NCI-H2227 treated with DMSO at 0.1 percent for 48 hours (cell line): ENCODE results near the gene TOE1.
"Not testable (repeated sequence)": the region's sequence is repeated elsewhere in the genome, so short reads cannot be mapped to it uniquely, and the experiment has no call there.

Experiments used
- DNase-seq: peaks from one replicate; lab custom pipeline; 2025; lab: John Stamatoyannopoulos, UW

TOE1 gene

DNA sequence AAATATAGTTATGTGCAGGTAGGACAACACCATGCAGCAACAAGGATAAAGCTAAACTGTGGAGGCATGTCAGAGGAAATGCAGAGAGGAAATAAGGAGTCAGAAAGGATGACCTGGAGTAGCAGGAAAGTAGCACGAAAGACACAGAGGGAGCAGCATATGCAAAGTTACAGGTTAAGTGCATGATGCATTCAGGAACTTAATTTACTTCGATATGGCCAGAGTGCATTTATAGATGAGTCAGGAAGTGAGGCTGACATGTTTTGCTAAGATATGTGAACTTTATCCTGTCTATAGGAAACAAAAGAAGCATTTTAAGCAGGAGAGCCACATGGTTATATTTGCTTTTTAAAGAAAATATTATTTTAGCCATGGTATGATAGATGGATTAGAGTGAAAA lies 15.7 kb downstream of the TOE1 start:
- no peak for DNase-seq

DNA sequence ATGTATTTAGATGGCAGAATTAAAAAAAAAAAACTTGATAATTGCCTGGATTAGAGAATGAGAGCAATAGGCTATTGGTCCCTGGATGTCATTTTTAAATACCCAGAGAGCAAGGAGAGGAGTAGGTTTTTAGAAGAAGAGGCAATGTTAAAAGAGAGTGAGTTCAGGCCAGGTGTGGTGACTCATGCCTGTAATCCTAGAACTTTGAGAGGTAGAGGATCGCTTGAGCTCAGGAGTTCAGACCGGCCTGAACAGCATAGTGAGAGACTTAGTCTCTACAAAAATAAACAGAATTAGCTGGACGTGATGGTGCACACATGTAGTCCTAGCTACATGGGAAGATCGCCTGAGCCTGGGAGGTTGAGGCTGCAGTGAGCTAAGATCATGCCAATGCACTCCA lies 16.2 kb downstream of the TOE1 start:
- DNase-seq, result no peak

DNA sequence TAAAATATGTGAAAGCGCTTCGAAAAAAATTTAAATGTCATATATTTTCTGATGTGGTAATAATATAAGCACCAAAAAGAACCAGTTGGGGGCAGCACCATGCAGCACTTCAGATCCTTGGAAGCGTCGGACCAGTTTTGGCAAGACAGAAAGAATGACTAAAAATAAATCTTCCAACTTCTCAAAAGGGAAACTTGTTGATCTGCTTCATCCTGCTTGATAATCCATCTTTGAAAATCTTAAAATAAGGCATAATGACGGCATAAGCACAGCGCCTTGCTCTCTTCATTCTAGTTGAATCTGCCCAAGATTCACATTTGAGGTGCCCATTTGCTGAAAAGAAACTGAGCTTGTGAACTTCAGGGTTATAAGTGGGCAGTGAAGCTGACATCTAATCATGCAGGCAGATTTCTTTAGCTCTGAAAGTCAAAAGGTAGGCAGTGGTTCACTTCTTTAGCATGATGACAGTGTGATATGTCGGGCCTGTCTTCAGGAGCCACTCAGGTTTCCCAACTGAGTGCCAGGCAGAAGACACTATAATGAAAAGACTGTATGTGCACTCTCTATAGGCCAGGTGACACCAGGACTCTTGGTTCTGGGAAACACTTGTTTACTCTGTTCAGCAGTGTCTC lies 20.0 kb downstream of the TOE1 start:
- DNase-seq, result peak; percentile 33

DNA sequence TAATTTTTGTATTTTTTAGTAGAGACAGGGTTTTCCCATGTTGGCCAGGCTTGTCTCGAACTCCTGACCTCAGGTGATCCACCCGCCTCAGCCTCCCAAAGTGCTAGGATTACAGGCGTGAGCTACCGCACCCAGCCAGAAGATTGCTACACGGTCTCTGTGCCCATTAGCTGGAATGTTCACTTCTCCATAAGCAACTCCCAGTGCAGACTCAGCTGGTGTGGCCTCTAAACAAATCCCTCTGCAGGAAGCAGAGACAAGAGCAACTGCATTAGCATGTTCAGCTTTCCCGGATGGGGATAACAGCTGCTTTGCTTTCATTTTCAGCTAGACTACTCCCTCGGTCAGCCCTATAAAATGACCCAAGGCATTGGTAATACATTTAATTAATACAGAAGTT lies 21.0 kb downstream of the TOE1 start:
- peak; percentile 39 for DNase-seq

DNA sequence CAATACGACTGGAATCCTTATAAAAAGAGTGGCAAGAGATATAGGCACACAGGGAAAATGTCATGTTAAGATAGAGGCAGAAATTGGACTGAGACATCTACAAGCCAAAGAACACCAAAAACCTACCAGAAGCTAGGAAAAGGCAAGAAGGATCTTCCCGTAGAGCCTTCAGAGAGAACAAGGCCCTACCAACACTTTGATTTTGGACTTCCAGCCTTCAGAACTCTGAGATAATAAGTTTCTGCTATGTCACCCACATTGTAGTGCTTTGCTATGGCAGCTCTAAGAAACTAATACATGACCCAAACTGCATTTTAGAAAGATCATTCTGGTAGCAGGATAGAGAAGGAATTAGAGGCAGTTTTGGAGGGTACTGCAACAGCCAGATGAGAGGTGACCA lies 24.3 kb downstream of the TOE1 start:
- DNase-seq, result no peak

DNA sequence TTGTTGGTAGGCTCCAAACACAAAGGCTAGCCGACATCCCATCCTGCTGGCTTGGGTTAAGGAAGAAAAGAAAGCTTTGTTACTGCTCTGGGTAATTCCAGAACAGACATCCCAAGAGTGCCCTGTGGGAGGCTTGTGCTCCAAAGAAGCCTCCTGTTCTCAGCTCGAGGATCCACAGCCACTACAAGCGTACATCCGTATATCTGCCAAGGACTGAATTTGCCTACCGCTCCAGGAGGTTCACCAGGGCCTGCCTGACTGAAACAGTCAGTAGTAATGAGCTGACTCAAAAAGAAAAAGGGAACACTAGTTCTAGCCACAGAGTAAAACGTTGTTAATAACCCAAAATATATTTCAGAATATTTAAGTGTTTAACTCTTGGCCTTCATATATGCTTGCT lies 25.1 kb downstream of the TOE1 start:
- no peak for DNase-seq

DNA sequence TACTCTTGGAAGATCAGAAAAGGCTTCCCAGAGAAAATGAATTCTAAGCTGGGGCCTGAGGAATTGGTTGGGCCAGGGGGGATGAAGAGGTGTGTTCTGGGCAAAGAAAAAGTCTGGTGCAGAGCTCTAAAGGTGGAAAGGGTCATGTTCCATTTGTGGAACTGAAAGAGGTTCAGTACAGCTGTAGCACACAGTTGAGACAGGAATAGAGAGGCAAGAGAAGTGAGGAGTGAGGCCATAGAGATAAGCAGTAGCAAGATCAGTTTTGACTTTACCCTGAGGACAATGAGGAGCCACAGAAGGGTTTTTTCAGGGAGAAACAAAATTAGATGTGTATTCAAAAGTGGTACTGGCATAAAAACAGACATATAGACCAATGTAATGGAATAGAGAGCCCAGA lies 30.6 kb downstream of the TOE1 start:
- no peak for DNase-seq

DNA sequence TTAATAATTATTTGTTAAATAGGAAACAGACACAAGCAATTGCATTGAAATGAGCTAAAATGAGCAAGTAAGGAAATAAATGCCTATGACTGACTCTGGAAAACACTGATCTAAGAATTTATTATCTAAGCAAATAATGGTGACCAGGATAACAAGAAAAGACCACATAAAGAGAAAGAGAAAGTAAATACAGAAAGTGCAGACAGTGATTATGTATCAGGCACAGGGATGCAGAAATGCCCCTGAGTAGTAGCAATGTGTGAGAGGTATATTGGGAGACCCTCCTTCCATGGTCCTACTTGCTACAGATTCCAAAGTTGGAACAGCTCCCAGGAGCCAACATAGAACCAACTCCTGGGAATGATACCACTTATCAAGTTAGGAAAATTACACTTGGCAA lies 33.6 kb downstream of the TOE1 start:
- no peak for DNase-seq

DNA sequence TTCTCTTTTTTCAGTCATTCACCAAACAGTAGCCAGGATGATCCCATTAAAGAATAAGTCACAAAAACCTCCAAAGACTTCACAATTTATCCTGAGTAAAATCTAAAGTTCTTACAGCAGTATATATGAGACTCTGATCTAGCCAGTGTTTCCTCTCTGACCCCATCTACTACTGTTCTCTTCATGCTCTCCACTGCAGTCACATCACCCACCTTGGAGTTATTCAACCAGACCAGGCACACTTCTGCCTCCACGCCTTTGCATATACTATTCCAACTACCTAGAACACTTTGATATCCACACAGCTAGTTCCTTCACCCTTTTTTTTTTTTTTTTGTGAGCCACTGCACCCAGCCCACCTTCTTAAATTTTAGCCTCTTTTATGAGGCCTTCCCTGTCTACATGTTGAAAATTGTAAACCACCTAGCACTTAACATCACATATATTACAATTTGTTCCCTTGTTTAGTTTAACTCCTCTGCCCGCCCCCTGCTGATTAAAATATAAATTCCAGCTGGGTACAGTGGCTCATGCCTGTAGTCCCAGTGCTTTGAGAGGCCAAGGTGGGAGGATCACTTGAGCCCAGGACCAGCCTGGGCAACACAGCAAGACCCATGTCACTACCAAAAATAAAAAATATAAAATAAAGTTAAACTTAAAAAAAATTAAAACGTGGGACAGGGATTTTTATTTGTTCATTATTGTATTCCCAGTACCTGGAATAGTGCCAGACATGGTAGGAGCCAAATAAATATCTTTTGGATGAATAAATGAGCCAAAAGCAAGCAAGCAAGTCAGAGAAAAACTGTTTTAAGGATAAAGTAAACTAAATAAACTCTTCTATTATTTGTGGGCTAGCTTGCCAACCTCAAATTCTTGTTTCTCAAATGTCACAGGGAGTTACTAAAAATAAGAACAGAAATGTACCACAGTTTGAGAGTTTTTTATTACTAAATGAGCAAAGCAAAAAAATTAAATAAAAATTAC lies 35.4 kb downstream of the TOE1 start:
- no peak for DNase-seq

DNA sequence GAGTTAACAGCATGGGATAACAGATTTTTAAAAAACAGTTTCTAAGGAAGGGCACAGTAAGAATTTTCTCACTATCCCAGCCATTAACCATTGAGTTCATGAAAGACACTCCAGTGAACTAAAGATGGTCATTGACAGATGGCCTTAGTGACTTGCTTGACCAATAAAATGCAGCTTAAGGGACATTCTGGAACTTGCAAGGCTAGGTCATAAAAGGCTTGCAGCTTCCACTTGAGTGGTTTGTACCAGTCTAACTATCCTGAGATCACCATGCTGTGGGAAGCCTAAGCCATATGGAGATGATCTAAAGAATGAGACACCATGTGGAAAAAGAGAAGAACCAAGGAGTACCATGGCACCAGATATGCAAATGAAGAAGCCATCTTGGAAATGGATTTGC lies 38.2 kb downstream of the TOE1 start:
- DNase-seq, result no peak

DNA sequence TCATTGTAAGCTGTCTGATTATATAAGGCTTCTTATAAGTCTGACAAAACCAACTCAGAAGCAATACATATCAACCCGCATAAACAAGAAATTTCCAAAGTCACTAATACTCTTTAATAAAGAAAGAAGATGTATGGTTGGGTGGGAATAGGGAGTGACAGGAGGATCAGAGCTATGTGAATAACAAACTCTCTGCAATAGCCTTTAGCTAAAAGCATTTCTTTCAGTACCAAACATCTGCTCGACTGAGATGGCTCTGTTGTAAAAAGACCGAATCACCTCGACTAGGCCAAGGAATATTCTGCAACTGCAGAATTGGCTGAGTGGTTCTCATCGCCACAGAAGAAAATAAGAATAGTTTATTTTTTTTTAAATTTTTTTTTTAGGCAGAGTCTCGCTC lies 39.6 kb downstream of the TOE1 start:
- DNase-seq, result no peak

DNA sequence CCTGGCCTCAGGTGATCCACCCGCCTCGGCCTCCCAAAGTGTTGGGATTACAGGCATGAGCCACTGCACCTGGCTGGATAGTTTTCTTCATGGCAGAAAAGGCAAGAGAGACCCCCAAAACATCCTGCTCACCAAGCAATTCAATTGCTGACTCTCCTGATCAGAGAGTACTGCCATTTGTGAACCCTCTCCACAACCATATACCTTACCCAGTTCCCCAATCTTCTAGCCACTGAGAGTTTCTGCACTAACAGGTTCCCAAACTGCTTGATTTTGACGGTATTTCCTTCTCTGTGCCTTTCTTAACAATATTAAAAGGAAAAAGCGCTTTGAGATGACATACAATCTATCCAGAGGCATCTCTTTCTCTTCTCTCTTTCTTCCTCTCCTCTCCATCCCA lies 40.2 kb downstream of the TOE1 start:
- no peak for DNase-seq

DNA sequence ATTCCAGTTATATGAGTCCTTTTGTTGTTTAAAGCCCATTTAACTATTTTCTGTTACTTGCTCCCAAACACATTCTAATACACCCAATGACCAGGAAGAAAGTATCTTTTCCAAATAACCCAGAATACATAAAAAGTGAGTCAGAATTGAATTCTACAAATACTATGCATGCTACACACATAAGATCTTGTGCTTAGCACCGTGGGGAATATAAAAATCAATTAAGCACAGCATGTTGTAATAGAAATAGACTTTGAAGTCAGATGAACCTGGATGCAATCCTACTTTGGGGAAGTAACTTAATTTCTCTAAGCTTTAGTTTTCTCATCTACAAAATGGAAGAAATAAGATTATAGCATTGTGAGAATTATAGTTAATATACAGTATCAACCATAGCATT lies 40.8 kb downstream of the TOE1 start:
- DNase-seq, result no peak

DNA sequence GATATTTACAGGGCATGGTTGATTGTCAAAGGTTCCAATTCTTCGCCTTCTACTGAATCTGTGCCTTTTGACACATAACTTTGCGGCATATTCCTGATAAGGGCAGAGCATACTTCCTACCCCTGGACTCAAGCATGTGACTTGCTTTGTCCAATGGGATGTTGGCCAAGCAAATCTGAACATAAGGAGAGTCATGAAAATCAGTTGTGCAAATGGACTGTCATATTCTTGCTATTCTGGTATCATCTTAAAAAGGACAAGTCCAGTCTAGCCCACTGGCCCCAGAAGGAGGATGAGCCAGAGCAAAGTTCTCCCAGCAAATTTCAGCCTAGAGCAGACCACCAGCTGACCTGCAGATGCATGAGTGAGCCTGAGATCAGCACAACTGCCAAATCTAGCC lies 41.3 kb downstream of the TOE1 start:
- no peak for DNase-seq

DNA sequence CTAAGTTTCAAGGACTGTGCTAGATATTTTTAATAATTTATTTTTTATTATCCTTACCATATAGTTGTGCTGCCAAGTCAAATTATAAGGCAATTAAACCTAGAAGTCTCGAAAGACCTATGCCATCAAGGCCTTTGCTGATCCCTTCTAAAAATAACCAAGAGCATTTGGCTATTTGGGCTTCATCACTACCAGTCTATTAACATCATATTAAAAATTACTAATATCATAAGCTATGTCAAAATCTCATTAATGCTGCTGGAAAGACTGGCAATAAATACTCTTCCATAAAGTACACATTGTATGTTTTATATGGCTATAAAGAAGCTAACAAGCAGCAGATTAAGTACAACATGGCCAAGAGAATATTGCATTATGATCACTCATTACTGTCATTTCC lies 43.2 kb downstream of the TOE1 start:
- DNase-seq, result no peak

DNA sequence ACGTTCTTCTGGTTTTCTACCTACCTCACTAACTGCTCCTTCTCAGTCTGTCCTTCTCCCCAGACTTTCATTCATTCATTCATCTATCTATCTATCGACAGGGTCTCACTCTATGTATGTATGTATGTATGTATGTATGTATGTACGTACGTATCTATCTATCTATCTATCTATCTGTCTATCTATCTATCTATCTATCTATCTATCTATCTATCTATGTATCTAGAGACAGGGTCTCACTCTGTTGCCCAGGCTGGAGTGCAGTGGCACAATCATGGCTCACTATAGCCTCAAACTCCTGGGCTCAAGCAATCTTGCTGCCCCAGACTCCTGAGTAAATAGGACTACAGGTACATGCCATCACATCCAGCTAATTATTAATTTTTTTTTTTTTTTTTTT lies 44.2 kb downstream of the TOE1 start:
- DNase-seq, result not testable (repeated sequence)

DNA sequence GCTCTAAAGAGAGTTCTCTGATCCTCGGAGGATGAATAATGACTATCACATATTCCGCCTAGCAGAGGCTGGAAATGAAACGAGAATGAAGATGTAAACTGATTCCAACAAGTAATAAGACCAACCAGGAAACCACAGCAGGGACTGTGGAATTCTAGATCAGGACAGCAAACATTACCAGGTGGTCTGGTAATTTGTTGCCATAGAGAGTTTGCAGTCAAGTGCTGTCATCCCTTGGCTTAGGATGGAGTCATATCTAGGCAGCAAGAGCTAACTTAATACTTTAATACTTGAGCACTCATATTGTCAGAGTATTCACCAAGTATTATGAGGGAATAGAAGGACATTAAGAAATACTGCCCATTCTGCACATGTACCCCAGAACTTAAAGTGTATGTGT lies 45.3 kb downstream of the TOE1 start:
- no peak for DNase-seq

DNA sequence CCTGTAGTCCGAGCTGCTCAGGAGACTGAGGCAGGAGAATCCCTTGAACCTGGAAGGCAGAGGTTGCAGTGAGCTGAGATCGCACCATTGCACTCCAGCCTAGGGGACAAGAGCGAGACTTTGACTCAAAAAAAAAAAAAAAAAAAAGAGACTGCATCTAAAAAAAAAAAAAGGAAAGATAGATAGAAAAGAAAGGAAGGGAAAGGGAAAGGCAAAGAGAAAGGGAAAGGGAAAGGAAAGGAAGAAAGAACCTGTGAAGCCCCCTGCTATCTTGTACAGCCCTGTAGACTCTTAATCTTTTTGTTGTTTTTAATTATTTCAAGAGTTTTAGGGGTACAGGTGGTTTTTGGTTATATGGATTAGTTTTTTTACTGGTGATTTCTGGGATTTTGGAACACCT lies 46.2 kb downstream of the TOE1 start:
- DNase-seq, result no peak
